AG09319 (cell line): Measurements from ENCODE around the gene POLR3A.

Experiments
- DNase-seq: peaks from one replicate; pipeline ENCODE4 v3.0.0-alpha.2; 2010; ENCODE audit warnings: low read depth; ENCODE audit errors: extremely low read depth
- CTCF ChIP-seq: IDR thresholded peaks from 2 replicates; pipeline ENCODE4 v1.5.1; 2011; ENCODE audit warnings: low read depth, mild to moderate bottlenecking, inconsistent platforms, low read length, moderate library complexity

POLR3A gene

GRCh38 chr10:77940627-77941026 lies 88.7 kb downstream of the POLR3A start:
- no peak for DNase-seq
- TF ChIP-seq CTCF = no peak

GRCh38 chr10:77940225-77940624 lies 89.1 kb downstream of the POLR3A start:
- no peak for DNase-seq
- no peak for TF ChIP-seq CTCF

- DNase-seq = no peak
- no peak for TF ChIP-seq CTCF
These were observed 89.7 kb downstream of the POLR3A start for GRCh38 chr10:77939561-77940001.

GRCh38 chr10:77936697-77937567 lies 92.4 kb downstream of the POLR3A start:
- no peak for DNase-seq

GRCh38 chr10:77932016-77932715 lies 97.1 kb downstream of the POLR3A start:
- DNase-seq = no peak
- TF ChIP-seq CTCF = no peak

More at GRCh38 chr10:77936697-77937567, 92.4 kb downstream of the POLR3A start:
- TF ChIP-seq CTCF = no peak

- no peak for TF ChIP-seq CTCF
- DNase-seq = no peak
These were observed 101.7 kb downstream of the POLR3A start for GRCh38 chr10:77927402-77928246.
